Ecto neural progenitor cell (in vitro differentiated cells): ENCODE results near the gene EPHA2.
"Not testable (repeated sequence)": the region's sequence is repeated elsewhere in the genome, so short reads cannot be mapped to it uniquely, and the experiment has no call there.

Experiments used
- DNase-seq: peaks from one replicate; pipeline ENCODE4 v3.0.0-alpha.2; 2018; ENCODE audit warnings: low spot score

EPHA2 gene

GRCh38 chr1:16183765-16184556, 28.1 kb upstream of the EPHA2 start:
- no peak for DNase-seq

DNA sequence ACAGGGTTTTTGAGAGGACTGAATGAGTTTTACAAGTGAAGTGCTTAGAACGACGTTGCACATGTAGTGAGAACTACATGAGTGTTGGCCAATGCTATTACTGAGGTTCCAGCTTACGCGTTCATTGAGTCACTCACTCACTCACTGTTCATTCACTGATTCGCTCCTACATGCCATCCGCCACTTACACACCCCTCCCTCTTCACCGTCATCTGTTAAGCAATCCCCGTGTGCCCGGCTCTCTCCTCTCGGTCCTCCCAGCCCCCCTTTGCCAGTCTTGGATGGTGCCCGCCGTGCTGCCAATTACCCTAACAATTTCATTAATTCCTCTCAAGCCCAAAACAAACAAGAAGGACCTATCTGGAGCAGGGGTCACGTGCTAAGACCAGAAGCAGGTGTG, 27.3 kb upstream of the EPHA2 start:
- no peak for DNase-seq

GRCh38 chr1:16181887-16182719, 26.2 kb upstream of the EPHA2 start:
- DNase-seq: peak; percentile 75

- no peak for DNase-seq
Measured at GRCh38 chr1:16180291-16180824, 24.5 kb upstream of the EPHA2 start.

DNA sequence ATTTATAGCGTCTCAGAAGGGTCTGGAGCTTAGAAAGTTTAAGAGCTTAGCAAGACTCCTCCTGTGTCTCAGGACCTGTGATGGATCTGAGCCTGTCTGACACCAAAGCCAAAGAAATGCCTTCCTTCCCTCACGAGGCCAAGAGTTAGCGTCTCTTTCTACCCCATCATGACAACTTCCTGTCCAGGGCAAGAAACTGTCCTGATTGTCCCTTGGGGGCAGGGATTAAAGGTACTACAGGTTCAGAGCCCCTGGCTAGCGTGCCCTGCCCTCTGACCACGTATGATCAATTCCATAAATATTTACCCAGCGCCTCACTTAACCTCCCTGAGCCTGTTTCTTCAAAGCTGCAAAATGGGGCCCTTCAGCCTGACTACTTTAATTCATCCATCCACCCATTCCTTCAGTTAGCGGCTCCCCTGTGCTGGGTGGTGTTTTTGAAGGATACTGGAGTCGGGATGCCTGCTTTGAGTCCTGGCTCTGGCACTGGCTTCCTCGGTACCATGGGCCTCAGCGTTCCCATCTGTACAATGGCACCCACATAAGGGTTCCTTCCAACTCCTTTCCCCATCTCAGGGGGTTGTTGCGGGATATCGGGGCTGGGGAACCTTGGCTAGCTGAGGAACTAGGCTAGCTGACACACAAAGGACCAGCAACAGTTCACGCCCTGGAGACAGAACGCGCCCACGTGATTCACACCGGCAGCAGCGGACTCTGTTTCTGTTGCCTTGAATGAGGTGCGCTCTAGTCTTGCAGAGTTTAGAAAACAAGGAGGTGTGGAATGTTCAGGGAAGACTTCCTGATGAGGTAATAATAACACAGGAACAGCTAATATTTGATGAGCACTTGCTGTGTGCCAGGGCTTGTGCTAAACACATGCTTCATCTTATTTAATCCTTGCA, 23.0 kb upstream of the EPHA2 start:
- DNase-seq: no peak

- no peak for DNase-seq
Measured at GRCh38 chr1:16177306-16177705, 21.4 kb upstream of the EPHA2 start.

GRCh38 chr1:16176653-16177052, 20.8 kb upstream of the EPHA2 start:
- DNase-seq: no peak

- no peak for DNase-seq
Measured at GRCh38 chr1:16175610-16176553, 20.0 kb upstream of the EPHA2 start.

- peak; percentile 81 for DNase-seq
Measured at GRCh38 chr1:16174886-16175598, 19.2 kb upstream of the EPHA2 start.

- no peak for DNase-seq
Measured at GRCh38 chr1:16174261-16174868, 18.5 kb upstream of the EPHA2 start.

- DNase-seq: peak; percentile 55
Measured at GRCh38 chr1:16173447-16174260, 17.8 kb upstream of the EPHA2 start.

DNA sequence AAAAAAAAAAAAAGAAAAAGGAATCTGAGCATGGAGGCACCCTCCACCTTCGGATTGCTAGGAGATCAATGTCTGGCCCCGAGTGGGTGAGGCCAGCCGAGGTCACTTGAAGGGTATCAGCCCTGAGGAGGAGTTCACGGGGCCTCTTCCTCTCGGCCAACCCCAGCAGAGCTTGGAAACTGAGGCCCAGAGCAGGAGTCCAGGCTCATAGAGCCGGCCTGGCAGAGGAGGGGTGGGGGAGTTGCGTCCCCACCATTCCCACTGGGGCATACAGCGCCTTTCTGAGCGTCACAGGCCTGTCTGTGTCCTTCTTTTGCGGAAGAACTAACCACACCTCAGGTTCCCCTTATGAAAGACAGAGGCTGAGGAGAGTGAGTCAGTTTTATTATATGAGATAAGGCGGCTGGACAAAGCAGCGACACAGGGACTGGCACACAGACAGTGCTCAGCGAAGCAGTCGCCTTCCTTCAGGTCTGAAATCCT, 17.1 kb upstream of the EPHA2 start:
- no peak for DNase-seq

GRCh38 chr1:16172218-16172830, 16.5 kb upstream of the EPHA2 start:
- no peak for DNase-seq

GRCh38 chr1:16171314-16172151, 15.7 kb upstream of the EPHA2 start:
- no peak for DNase-seq

- no peak for DNase-seq
Measured at GRCh38 chr1:16170283-16170673, 14.4 kb upstream of the EPHA2 start.

DNA sequence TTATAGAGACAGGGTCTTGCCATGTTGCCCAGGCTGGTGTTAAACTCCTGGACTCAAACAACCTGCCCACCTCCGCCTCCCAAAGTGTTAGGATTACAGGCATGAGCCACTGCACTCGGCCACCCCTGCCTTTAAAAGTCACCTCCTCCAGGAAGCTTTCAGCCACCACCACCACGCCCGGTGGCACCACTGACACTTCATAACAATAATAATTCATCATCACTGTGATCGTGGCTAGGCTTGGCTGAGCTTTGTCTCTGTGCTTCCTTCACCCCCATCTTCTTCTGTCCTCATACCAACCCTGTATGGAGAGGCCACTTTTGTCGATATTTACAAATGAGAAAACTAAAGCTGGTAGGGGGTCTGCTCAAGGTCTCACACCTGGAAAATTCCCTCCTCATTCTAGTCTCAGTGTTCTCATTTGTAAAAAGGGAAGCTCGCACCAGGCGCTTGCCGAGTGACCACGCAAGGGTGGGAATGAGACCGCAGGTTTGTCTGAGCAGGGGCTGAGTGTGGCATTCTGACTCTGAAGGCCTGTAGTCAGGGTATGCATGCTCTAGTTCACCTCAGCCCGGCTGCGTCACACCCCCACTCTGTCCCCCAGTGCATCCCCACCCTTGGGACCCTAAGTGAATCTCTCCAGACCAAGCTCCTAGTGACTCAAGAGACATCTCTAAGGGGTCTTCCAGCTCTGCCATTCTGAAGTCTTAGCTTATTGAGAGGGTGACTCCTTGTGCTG, 12.9 kb upstream of the EPHA2 start:
- no peak for DNase-seq

- DNase-seq: not testable (repeated sequence)
Measured at GRCh38 chr1:16168144-16168495, 12.3 kb upstream of the EPHA2 start.
